Naive thymus-derived CD4-positive, alpha-beta T cell (primary cell): ENCODE data around the gene GLTPD2. TPM values are rescaled to one million over a fixed set of nuclear protein-coding genes. Genes with fewer than 3 reads are reported as not detected.

Experiments used
- ATAC-seq: fragments of 150-1000 bp; cut with Tn5 transposase; 2 replicates; pipeline ENCODE4 v1.10.0; 2021; ENCODE audit warnings: mild to moderate bottlenecking, moderate library complexity
- CTCF ChIA-PET: fragments of 350-600 bp; sonication (Branson Sonifier 250); formaldehyde crosslinking; loops from one replicate; lab custom pipeline; 2021; ENCODE audit warnings: antibody characterized with exemption; lab: Charles Lee
- POLR2A ChIA-PET: fragments of 350-600 bp; sonication (Branson Sonifier 250); formaldehyde crosslinking; loops from one replicate; lab custom pipeline; 2021; ENCODE audit warnings: antibody characterized with exemption, inconsistent platforms; lab: Charles Lee
- DNase-seq, 9 donors: peaks; one replicate each; pipeline versions ENCODE4 v3.0.0 to v3.0.0-alpha.2; 2020 to 2022; ENCODE audit warnings: mixed read lengths in 1 of 9
- H3K27ac ChIP-seq: one replicate; pipeline ENCODE4 v1.7.0; 2013; ENCODE audit warnings: mild to moderate bottlenecking, low read depth, low read length, moderate library complexity
- H3K27me3 ChIP-seq, 2 donors: one replicate each; pipeline ENCODE4 v1.7.0; 2013; ENCODE audit warnings: low read length in 2 of 2, mild to moderate bottlenecking in 2 of 2, moderate library complexity in 2 of 2; ENCODE audit not compliant: control insufficient read depth in 2 of 2, insufficient read depth in 2 of 2
- H3K36me3 ChIP-seq, 3 experiments: 1 replicate in 2 of 3; 2 replicates in 1 of 3; pipeline ENCODE4 v1.7.0; 2013; ENCODE audit warnings: low read length in 3 of 3, mild to moderate bottlenecking in 3 of 3, moderate library complexity in 1 of 3; ENCODE audit not compliant: insufficient read depth in 3 of 3, control insufficient read depth in 2 of 3
- H3K4me1 ChIP-seq, 2 donors: one replicate each; pipeline ENCODE4 v1.7.0; 2013; ENCODE audit warnings: low read length in 2 of 2, mild to moderate bottlenecking in 2 of 2, moderate library complexity in 1 of 2; ENCODE audit not compliant: control insufficient read depth in 2 of 2, insufficient read depth in 2 of 2
- H3K4me3 ChIP-seq: 2 replicates; pipeline ENCODE4 v1.7.0; 2013; ENCODE audit warnings: mild to moderate bottlenecking, low read length
- H3K9me3 ChIP-seq, 3 experiments: 1 replicate in 2 of 3; 2 replicates in 1 of 3; pipeline ENCODE4 v1.7.0; 2013; ENCODE audit warnings: low read length in 3 of 3; ENCODE audit not compliant: control insufficient read depth in 2 of 3
- H3K27ac Mint-ChIP-seq, 9 donors: one replicate each; pipeline ENCODE4 v1.8.0; 2020 to 2022; ENCODE audit warnings: mixed read lengths in 9 of 9, mild to moderate bottlenecking in 8 of 9, moderate library complexity in 5 of 9, inconsistent platforms in 2 of 9
- H3K27me3 Mint-ChIP-seq, 5 donors: one replicate each; pipeline ENCODE4 v1.8.0; 2021 to 2022; ENCODE audit warnings: mixed read lengths in 5 of 5, mild to moderate bottlenecking in 1 of 5
- H3K36me3 Mint-ChIP-seq, 5 donors: one replicate each; pipeline ENCODE4 v1.8.0; 2020 to 2022; ENCODE audit warnings: mixed read lengths in 5 of 5, mild to moderate bottlenecking in 3 of 5, inconsistent platforms in 1 of 5
- H3K4me1 Mint-ChIP-seq, 7 donors: one replicate each; pipeline ENCODE4 v1.8.0; 2020 to 2022; ENCODE audit warnings: mixed read lengths in 7 of 7, mild to moderate bottlenecking in 3 of 7, inconsistent platforms in 1 of 7
- H3K4me3 Mint-ChIP-seq, 10 donors: one replicate each; pipeline ENCODE4 v1.8.0; 2020 to 2022; ENCODE audit warnings: mild to moderate bottlenecking in 10 of 10, mixed read lengths in 10 of 10, moderate library complexity in 6 of 10, inconsistent platforms in 2 of 10
- H3K9me3 Mint-ChIP-seq, 11 donors: one replicate each; pipeline ENCODE4 v1.8.0; 2020 to 2022; ENCODE audit warnings: mixed read lengths in 11 of 11, mild to moderate bottlenecking in 4 of 11, inconsistent platforms in 1 of 11, moderate library complexity in 1 of 11
- intact Hi-C, 2 donors: fragments of 100-400 bp; cut with micrococcal nuclease; formaldehyde crosslinking; loops; one replicate each; pipeline ENCODE4 v1.15.1; 2023
- polyA plus RNA-seq, 2 donors: library from polyadenylated mRNA; unstranded; fragments of 300-500 nt; fragmentation: Illumina TruSeq; gene quantifications; one replicate each; pipeline ENCODE4 v1.2.3, GENCODE V29; 2021
- total RNA-seq, 6 experiments: library from RNA in 5 of 6; stranded (reverse) in 5 of 6; gene quantifications; 1 replicate in 5 of 6; 2 replicates in 1 of 6; pipeline ENCODE4 v1.2.3 and lab custom pipeline; 2021 to 2026

GLTPD2 gene
- total and polyA plus RNA-seq, 7 experiments from 2014 or later = 0.39 TPM; not detected in 5

DNA sequence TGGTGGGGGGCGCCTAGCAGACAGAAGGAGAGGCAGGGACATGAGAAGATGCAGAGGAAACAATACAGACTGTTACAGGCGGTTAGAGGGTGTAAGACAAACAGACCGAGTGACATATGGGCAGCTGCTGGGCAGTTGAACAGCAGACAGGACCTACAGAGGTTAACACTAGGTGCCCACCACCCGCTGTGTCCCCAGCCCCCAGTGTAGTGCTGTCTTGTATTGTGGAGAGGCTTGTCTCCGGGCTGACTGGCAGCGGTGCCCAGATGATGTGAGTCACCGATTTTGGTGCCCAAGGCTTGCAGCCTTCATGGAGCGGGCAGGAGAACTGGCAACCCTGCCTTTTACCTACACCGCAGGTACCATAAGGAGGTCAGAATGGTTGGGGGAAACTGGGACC is 46.6 kb upstream of the GLTPD2 start:
- DNase-seq = no peak
- peaks cover 0 to 38% (median 6%) of the 10 kb centered on the region in 5 donors for H3K27me3 Mint-ChIP-seq
- intact Hi-C loops = no loop called here
- CTCF ChIA-PET = no interaction called here
- Histone ChIP-seq H3K27me3 (no peaks in the 10 kb centered on the region), H3K4me3 (no peak overlapping the region), H3K36me3 (peaks cover 0 to 4% (median 0%) of the 10 kb centered on the region in 3 experiments), H3K9me3 (no peaks in the 10 kb centered on the region), H3K4me1 (peaks cover 12 to 15% of the 10 kb centered on the region in 2 donors), H3K27ac (no peak overlapping the region)
- POLR2A ChIA-PET = interaction anchor here (0.6 to 1.6 kb wide), 3 partner anchors 9 to 304 kb away, joined by 3 read pairs; no protein-coding TSS in a partner anchor
- H3K27ac Mint-ChIP-seq = no peak overlapping the region
- no peaks in the 10 kb centered on the region for H3K36me3 Mint-ChIP-seq
- H3K9me3 Mint-ChIP-seq = no peaks in the 10 kb centered on the region
- ATAC-seq = no peak
- peak overlapping the region in 1 of 10 donors; percentile 68 for H3K4me3 Mint-ChIP-seq
- H3K4me1 Mint-ChIP-seq = peaks cover 7 to 28% (median 22%) of the 10 kb centered on the region in 7 donors

DNA sequence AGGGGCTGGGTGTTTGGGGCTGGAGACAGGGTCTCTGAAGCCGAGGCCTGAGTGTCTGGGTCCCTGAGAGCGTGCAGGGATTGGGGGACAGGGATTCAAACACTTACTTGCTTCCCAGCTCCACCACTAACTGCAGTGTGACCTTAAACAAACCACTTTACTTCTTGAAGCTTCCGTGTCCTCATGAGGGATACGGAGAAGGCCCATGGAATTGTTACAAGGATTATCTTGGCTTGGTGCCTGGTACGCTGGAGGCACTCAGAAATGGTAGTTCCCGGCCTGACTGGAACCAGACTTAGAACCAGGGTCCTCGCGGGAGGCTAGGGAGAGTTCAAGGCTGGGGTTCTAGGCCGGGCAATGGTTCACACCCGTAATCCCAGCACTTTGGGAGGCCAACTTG is 46.1 kb upstream of the GLTPD2 start:
- POLR2A ChIA-PET = interaction anchor here (1.6 kb wide), 1 partner anchor 28 kb away, joined by 3 read pairs; no protein-coding TSS in a partner anchor
- no peak for DNase-seq
- Mint-ChIP-seq H3K36me3 (no peaks in the 10 kb centered on the region), H3K4me1 (peaks cover 9 to 31% (median 24%) of the 10 kb centered on the region in 7 donors), H3K27me3 (peaks cover 0 to 38% (median 6%) of the 10 kb centered on the region in 5 donors), H3K9me3 (no peaks in the 10 kb centered on the region), H3K4me3 (peak overlapping the region in 1 of 10 donors; percentile 68), H3K27ac (no peak overlapping the region)
- Histone ChIP-seq H3K4me1 (peaks cover 12 to 17% of the 10 kb centered on the region in 2 donors), H3K9me3 (no peaks in the 10 kb centered on the region), H3K27me3 (no peaks in the 10 kb centered on the region), H3K36me3 (peaks cover 0 to 4% (median 0%) of the 10 kb centered on the region in 3 experiments), H3K4me3 (no peak overlapping the region), H3K27ac (no peak overlapping the region)
- CTCF ChIA-PET = no interaction called here
- intact Hi-C loops = no loop called here
- no peak for ATAC-seq

DNA sequence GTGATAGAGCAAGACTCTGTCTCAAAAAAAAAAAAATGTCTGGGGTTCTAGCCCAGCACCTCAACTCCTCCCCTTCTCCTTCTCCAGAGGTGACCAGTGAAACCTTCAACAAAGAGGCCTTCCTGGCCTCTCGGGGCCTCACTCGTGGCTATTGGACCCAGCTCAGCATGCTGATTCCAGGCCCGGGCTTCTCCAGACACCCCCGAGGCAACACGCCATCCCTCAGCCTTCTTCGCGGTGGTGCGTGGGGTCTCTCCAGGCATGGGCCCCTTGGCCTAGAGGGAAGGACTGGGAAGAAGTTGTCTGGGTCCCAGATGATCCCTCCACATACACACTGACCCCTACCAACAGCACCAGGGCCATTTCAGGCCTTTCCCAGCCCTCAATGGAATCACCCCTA is 45.5 kb upstream of the GLTPD2 start:
- POLR2A ChIA-PET = no interaction called here
- H3K27ac Mint-ChIP-seq = no peak overlapping the region

DNA sequence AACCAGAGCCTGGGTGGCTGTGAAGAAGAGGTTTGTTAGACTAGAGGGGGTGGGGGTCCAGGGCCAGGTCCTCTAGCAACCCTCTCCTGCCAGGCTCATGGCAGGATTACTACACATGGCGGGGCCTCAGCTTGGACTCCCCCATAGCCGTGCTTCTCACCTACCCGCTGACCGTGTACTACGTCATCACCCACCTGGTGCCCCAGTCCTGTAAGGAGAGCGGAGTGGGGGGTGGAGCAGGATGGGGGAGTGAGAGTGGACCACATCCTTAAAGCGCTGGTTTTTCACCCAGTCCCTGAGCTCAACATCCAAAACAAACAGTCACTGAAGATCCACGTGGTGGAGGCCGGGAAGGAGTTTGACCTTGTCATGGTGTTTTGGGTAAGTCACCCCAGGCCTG is 44.9 kb upstream of the GLTPD2 start:
- intact Hi-C loops = no loop called here
- Histone ChIP-seq H3K4me1 (peaks cover 13% of the 10 kb centered on the region in 2 donors), H3K36me3 (peaks cover 0 to 4% (median 0%) of the 10 kb centered on the region in 3 experiments), H3K27me3 (no peaks in the 10 kb centered on the region), H3K27ac (no peak overlapping the region), H3K4me3 (no peak overlapping the region), H3K9me3 (no peaks in the 10 kb centered on the region)
- H3K9me3 Mint-ChIP-seq = no peaks in the 10 kb centered on the region
- CTCF ChIA-PET = interaction anchor here (0.6 kb wide), 1 partner anchor 99 kb away, joined by 3 read pairs; no protein-coding TSS in a partner anchor
- DNase-seq (no peak), ATAC-seq (no peak)
- no peak overlapping the region for H3K27ac Mint-ChIP-seq
- H3K36me3 Mint-ChIP-seq = no peaks in the 10 kb centered on the region
- peaks cover 0 to 39% (median 6%) of the 10 kb centered on the region in 5 donors for H3K27me3 Mint-ChIP-seq
- H3K4me1 Mint-ChIP-seq = peaks cover 20 to 34% (median 26%) of the 10 kb centered on the region in 7 donors
- H3K4me3 Mint-ChIP-seq = no peak overlapping the region
- POLR2A ChIA-PET = interaction anchor here (0.6 kb wide), 1 partner anchor 17 kb away, joined by 3 read pairs; no protein-coding TSS in a partner anchor

More for the DNA sequence above, 45.5 kb upstream of the GLTPD2 start:
- Mint-ChIP-seq H3K9me3 (no peaks in the 10 kb centered on the region), H3K4me3 (no peak overlapping the region), H3K4me1 (peaks cover 15 to 33% (median 27%) of the 10 kb centered on the region in 7 donors), H3K36me3 (no peaks in the 10 kb centered on the region), H3K27me3 (peaks cover 0 to 40% (median 6%) of the 10 kb centered on the region in 5 donors)
- no peaks in the 10 kb centered on the region for H3K9me3 ChIP-seq
- ATAC-seq (no peak), DNase-seq (no peak)
- no peak overlapping the region for H3K4me3 ChIP-seq
- no peak overlapping the region for H3K27ac ChIP-seq
- H3K4me1 ChIP-seq = peaks cover 13 to 20% of the 10 kb centered on the region in 2 donors
- no peaks in the 10 kb centered on the region for H3K27me3 ChIP-seq
- intact Hi-C loops = no loop called here
- CTCF ChIA-PET = no interaction called here
- peaks cover 0 to 4% (median 0%) of the 10 kb centered on the region in 3 experiments for H3K36me3 ChIP-seq

DNA sequence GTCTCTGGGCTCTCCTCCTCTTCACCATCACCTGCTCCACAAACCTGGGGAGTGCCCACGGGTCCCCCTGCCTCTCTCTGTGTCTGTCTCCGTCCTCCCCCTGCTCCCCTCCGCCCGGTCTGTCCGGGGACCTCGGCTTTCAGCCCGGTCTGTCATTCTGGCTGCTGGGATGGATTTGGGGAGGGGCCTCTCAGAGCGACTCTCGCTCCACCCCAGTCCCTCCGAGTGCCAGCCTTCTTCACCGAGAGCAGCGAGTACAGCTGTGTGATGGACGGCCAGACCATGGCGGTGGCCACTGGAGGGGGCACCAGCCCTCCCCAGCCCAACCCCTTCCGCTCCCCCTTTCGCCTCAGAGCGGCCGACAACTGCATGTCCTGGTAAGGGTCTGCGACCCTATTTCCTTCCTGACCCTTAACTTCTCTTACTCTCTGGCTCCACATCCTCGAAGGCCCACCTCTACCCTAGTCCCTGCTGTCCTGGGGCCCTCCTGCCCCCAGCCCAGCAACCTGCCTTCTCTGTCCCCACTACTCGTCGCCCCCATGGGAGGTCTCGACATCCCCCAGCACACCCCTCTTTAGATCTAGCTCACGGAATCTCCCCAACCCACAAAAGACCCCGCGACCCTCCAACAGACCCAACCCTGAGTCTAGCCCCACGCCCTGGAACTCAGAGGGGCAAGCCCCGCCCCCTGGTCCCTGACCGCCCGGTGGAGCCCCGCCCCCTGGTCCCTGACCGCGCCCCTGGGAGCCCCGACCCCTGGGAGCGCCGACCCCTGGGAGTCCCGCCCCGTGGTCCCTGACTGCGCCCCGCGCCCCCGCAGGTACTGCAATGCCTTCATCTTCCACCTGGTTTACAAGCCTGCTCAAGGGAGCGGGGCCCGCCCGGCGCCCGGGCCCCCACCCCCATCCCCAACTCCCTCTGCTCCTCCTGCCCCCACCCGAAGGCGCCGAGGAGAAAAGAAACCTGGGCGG is 43.5 kb upstream of the GLTPD2 start:
- Mint-ChIP-seq H3K9me3 (no peaks in the 10 kb centered on the region), H3K27me3 (peaks cover 0 to 41% (median 2%) of the 10 kb centered on the region in 5 donors), H3K27ac (peak overlapping the region in 1 of 9 donors; percentile 41), H3K36me3 (no peaks in the 10 kb centered on the region), H3K4me1 (peaks cover 15 to 28% (median 23%) of the 10 kb centered on the region in 7 donors), H3K4me3 (no peak overlapping the region)
- DNase-seq = no peak
- Histone ChIP-seq H3K4me3 (no peak overlapping the region), H3K4me1 (peaks cover 7 to 9% of the 10 kb centered on the region in 2 donors), H3K9me3 (no peaks in the 10 kb centered on the region), H3K36me3 (no peaks in the 10 kb centered on the region), H3K27ac (no peak overlapping the region), H3K27me3 (no peaks in the 10 kb centered on the region)
- POLR2A ChIA-PET = no interaction called here
- intact Hi-C loops = loop anchor here (5.0 kb wide), 1 partner anchor 33 kb away; the partner anchor contains the start of gene ARRB2 (in 2 of the 2)
- ATAC-seq = no peak
- CTCF ChIA-PET = no interaction called here

DNA sequence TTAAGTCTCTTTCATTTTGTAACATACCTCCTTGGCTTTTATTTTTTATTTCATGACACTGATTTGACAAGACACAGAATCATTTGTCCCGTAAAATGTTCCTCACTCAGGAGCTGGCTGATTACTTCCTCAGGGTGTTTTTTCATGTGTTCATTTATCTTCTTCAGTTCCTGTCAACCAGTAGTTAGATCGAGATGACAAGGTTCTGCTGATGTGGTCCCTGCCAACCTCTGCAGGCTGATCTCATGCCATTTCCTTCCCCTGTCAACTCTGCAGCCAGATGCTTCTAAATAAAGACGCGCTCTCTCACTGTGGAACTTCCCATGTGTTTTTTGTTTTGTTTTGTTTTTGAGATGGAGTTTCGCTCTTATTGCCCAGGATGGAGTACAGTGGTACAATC is 40.9 kb upstream of the GLTPD2 start:
- Mint-ChIP-seq H3K4me1 (peaks cover 13 to 26% (median 21%) of the 10 kb centered on the region in 7 donors), H3K27me3 (peaks cover 0 to 40% (median 0%) of the 10 kb centered on the region in 5 donors), H3K27ac (peak overlapping the region; percentile 61 to 90 (median 77)), H3K9me3 (peaks cover 0 to 1% (median 0%) of the 10 kb centered on the region in 11 donors), H3K4me3 (peak overlapping the region; percentile 66 to 77 (median 72)), H3K36me3 (no peaks in the 10 kb centered on the region)
- Histone ChIP-seq H3K36me3 (no peaks in the 10 kb centered on the region), H3K27ac (no peak overlapping the region), H3K4me3 (no peak overlapping the region), H3K4me1 (peaks cover 5 to 7% of the 10 kb centered on the region in 2 donors), H3K27me3 (no peaks in the 10 kb centered on the region), H3K9me3 (no peaks in the 10 kb centered on the region)
- peak in 7 of 9 donors; percentile 28 to 67 (median 58) for DNase-seq
- intact Hi-C loops = loop anchor here (1.0 to 5.0 kb wide), 2 partner anchors 9 to 36 kb away; partner anchors contain the start of genes ARRB2 (in 2 of the 2), CXCL16 (in 1 of the 2) and ZMYND15 (in 1 of the 2)
- peak; percentile 95 for ATAC-seq
- ChIA-PET POLR2A (interaction anchor here (0.6 to 1.2 kb wide), 3 partner anchors 9 to 37 kb away, joined by 3 read pairs; no protein-coding TSS in a partner anchor), CTCF (no interaction called here)
